ENCODE measurements around the gene CHSY1.
"Not testable (repeated sequence)": the region's sequence is repeated elsewhere in the genome, so short reads cannot be mapped to it uniquely, and the experiment has no call there.

The CHSY1 gene

GRCh38 chr15:101293122-101293521, 41.3 kb upstream of the CHSY1 start:
- DNase-seq (ENCODE audit: low spot score) (no peak), ATAC-seq (ENCODE audit: low read depth) (no peak)
- Histone ChIP-seq H3K4me1 (ENCODE audit: insufficient read depth, poor library complexity, severe bottlenecking) (peaks cover 27% of the 10 kb centered on the region), H3K27ac (ENCODE audit: poor library complexity, severe bottlenecking) (peak overlapping the region; percentile 80), H3K9me3 (ENCODE audit: severe bottlenecking) (no peaks in the 10 kb centered on the region), H3K4me3 (ENCODE audit: severe bottlenecking) (peak overlapping the region; percentile 84), H3K36me3 (ENCODE audit: low read depth) (peaks cover 50% of the 10 kb centered on the region), H3K27me3 (ENCODE audit: insufficient read depth, poor library complexity, severe bottlenecking) (no peaks in the 10 kb centered on the region)
- TF ChIP-seq CTCF (IDR thresholded peaks at IDR 0.05; ENCODE audit: poor library complexity, severe bottlenecking), result no peak

- DNase-seq (ENCODE audit: low spot score) (no peak), ATAC-seq (ENCODE audit: low read depth) (peak; percentile 57)
- no peaks in the 10 kb centered on the region for H3K27me3 ChIP-seq (ENCODE audit: insufficient read depth, poor library complexity, severe bottlenecking)
- no peaks in the 10 kb centered on the region for H3K9me3 ChIP-seq (ENCODE audit: severe bottlenecking)
- peaks cover 91% of the 10 kb centered on the region for H3K36me3 ChIP-seq (ENCODE audit: low read depth)
- peaks cover 12% of the 10 kb centered on the region for H3K4me1 ChIP-seq (ENCODE audit: insufficient read depth, poor library complexity, severe bottlenecking)
- H3K27ac ChIP-seq (ENCODE audit: poor library complexity, severe bottlenecking), result no peak overlapping the region
- TF ChIP-seq CTCF (IDR thresholded peaks at IDR 0.05; ENCODE audit: poor library complexity, severe bottlenecking), result peak; percentile 97
- H3K4me3 ChIP-seq (ENCODE audit: severe bottlenecking), result no peak overlapping the region
Measured at GRCh38 chr15:101288905-101289513, 37.2 kb upstream of the CHSY1 start.

- not testable (repeated sequence) for DNase-seq (ENCODE audit: low spot score); ATAC-seq (ENCODE audit: low read depth)
- peaks cover 95% of the 10 kb centered on the region for H3K36me3 ChIP-seq (ENCODE audit: low read depth)
Measured at GRCh38 chr15:101287342-101287741, 35.5 kb upstream of the CHSY1 start.

GRCh38 chr15:101286471-101287114, 34.7 kb upstream of the CHSY1 start:
- Histone ChIP-seq H3K4me1 (ENCODE audit: insufficient read depth, poor library complexity, severe bottlenecking) (no peaks in the 10 kb centered on the region), H3K27ac (ENCODE audit: poor library complexity, severe bottlenecking) (no peak overlapping the region), H3K4me3 (ENCODE audit: severe bottlenecking) (no peak overlapping the region), H3K36me3 (ENCODE audit: low read depth) (peaks cover 95% of the 10 kb centered on the region), H3K27me3 (ENCODE audit: insufficient read depth, poor library complexity, severe bottlenecking) (no peaks in the 10 kb centered on the region), H3K9me3 (ENCODE audit: severe bottlenecking) (no peaks in the 10 kb centered on the region)
- ATAC-seq (ENCODE audit: low read depth) (no peak), DNase-seq (ENCODE audit: low spot score) (no peak)
- TF ChIP-seq CTCF (IDR thresholded peaks at IDR 0.05; ENCODE audit: poor library complexity, severe bottlenecking), result no peak

More at GRCh38 chr15:101287342-101287741, 35.5 kb upstream of the CHSY1 start:
- not testable (repeated sequence) for H3K4me3 ChIP-seq (ENCODE audit: severe bottlenecking); H3K4me1 ChIP-seq (ENCODE audit: insufficient read depth, poor library complexity, severe bottlenecking); H3K9me3 ChIP-seq (ENCODE audit: severe bottlenecking); H3K27me3 ChIP-seq (ENCODE audit: insufficient read depth, poor library complexity, severe bottlenecking); H3K27ac ChIP-seq (ENCODE audit: poor library complexity, severe bottlenecking)

- Histone ChIP-seq H3K4me3 (ENCODE audit: severe bottlenecking) (no peak overlapping the region), H3K36me3 (ENCODE audit: low read depth) (peaks cover 95% of the 10 kb centered on the region), H3K27me3 (ENCODE audit: insufficient read depth, poor library complexity, severe bottlenecking) (no peaks in the 10 kb centered on the region), H3K9me3 (ENCODE audit: severe bottlenecking) (no peaks in the 10 kb centered on the region), H3K27ac (ENCODE audit: poor library complexity, severe bottlenecking) (no peak overlapping the region), H3K4me1 (ENCODE audit: insufficient read depth, poor library complexity, severe bottlenecking) (no peaks in the 10 kb centered on the region)
- TF ChIP-seq CTCF (IDR thresholded peaks at IDR 0.05; ENCODE audit: poor library complexity, severe bottlenecking), result no peak
- no peak for DNase-seq (ENCODE audit: low spot score)
- ATAC-seq (ENCODE audit: low read depth), result no peak
Measured at GRCh38 chr15:101283931-101284330, 32.1 kb upstream of the CHSY1 start.
